Sigmoid colon (tissue), 7 donors: ENCODE data around the gene MCOLN1. TPM values are rescaled to one million over a fixed set of nuclear protein-coding genes. Genes with fewer than 3 reads are reported as not detected.

Source experiments
- DNase-seq: peaks from one replicate; pipeline ENCODE4 v3.0.0-alpha.2; 2019
- H3K27ac ChIP-seq, 4 donors: fragments of 200-600 bp; sonication (generic); one replicate each; pipeline ENCODE4 v1.5.1; 2016 to 2019; ENCODE audit warnings: mild to moderate bottlenecking in 1 of 4
- H3K27me3 ChIP-seq, 3 donors: fragments of 200-600 bp; sonication (generic); one replicate each; pipeline ENCODE4 v1.5.1; 2019; ENCODE audit warnings: mild to moderate bottlenecking in 1 of 3
- H3K36me3 ChIP-seq, 4 donors: fragments of 200-600 bp; sonication (generic); one replicate each; pipeline ENCODE4 v1.5.1; 2016 to 2019
- H3K4me1 ChIP-seq, 4 donors: fragments of 200-600 bp; sonication (generic); one replicate each; pipeline ENCODE4 v1.5.1; 2017 to 2019
- H3K4me3 ChIP-seq, 4 donors: fragments of 200-600 bp; sonication (generic); one replicate each; pipeline ENCODE4 v1.5.1; 2017 to 2019; ENCODE audit warnings: mild to moderate bottlenecking in 2 of 4, moderate library complexity in 1 of 4
- H3K9me3 ChIP-seq, 4 donors: fragments of 200-600 bp in 3 of 4; sonication (generic) in 3 of 4; one replicate each; pipeline versions ENCODE4 v1.5.1 to v1.6.1; 2013 to 2019
- EP300 ChIP-seq, 4 donors: sonication (generic); formaldehyde crosslinking; IDR thresholded peaks; one replicate each; pipeline ENCODE4 v1.6.1; 2017; ENCODE audit warnings: antibody characterized with exemption in 4 of 4
- POLR2A ChIP-seq, 2 donors: fragments of 450-650 bp; IDR thresholded peaks; one replicate each; pipeline ENCODE4 v1.6.1; 2016; ENCODE audit warnings: antibody characterized with exemption in 2 of 2, mild to moderate bottlenecking in 2 of 2, moderate library complexity in 2 of 2
- POLR2AphosphoS5 ChIP-seq, 4 donors: sonication (generic); formaldehyde crosslinking; IDR thresholded peaks; one replicate each; pipeline ENCODE4 v1.6.1; 2017; ENCODE audit warnings: antibody characterized with exemption in 4 of 4
- WGBS, 2 donors: extraction: QIAGEN DNeasy Blood & Tissue Kit; methylation state at CpG; one replicate each; pipeline ENCODE4 v1.1.7; 2013; 5-methylcytosine and 5-hydroxymethylcytosine counted together
- intact Hi-C: fragments of 100-400 bp; cut with DNase I; formaldehyde crosslinking; loops from one replicate; pipeline ENCODE4 v1.15.1; 2023
- polyA plus RNA-seq, 3 donors: library from polyadenylated mRNA; stranded (reverse); fragments of 200-250 nt; gene quantifications; one replicate each; pipeline ENCODE4 v1.2.3, GENCODE V29; 2013
- total RNA-seq, 4 donors: library from RNA; depleted of rRNA; stranded (reverse); fragments of >200 nt; gene quantifications; one replicate each; pipeline ENCODE4 v1.1.0, GENCODE V29; 2016
- TF ChIP-seq, protein P1 (sequence below), 4 experiments: fragments of 450-650 bp in 3 of 4; fragments of 200-600 bp in 1 of 4; IDR thresholded peaks; one replicate each; pipeline ENCODE4 v1.5.1; 2016 to 2019; ENCODE audit warnings: antibody characterized with exemption in 4 of 4, mild to moderate bottlenecking in 3 of 4, moderate library complexity in 2 of 4
- donor health status: healthy with polysubstance abuse.
- donor health status: Bipolar disorder and iron deficiency.
- donor health status: healthy.

The MCOLN1 gene
- total and polyA plus RNA-seq, 7 donors, result 15.5 to 23.7 (median 16.8) TPM

GRCh38 chr19:7483720-7484201 is 38.7 kb upstream of the MCOLN1 start:
- no peak for DNase-seq
- 59 to 73% methylated on average over 17 of the region's 17 CpGs for WGBS, 2 donors
- Histone ChIP-seq H3K4me1 (peaks cover 0 to 19% (median 14%) of the 10 kb centered on the region in 4 donors), H3K27me3 (no peaks in the 10 kb centered on the region), H3K36me3 (no peaks in the 10 kb centered on the region), H3K4me3 (no peak overlapping the region), H3K9me3 (no peaks in the 10 kb centered on the region), H3K27ac (no peak overlapping the region)
- TF ChIP-seq POLR2A (IDR thresholded peaks at IDR 0.05) (no peak), EP300 (IDR thresholded peaks at IDR 0.05) (no peak), POLR2AphosphoS5 (IDR thresholded peaks at IDR 0.05) (no peak)
- TF ChIP-seq, protein P1, sequence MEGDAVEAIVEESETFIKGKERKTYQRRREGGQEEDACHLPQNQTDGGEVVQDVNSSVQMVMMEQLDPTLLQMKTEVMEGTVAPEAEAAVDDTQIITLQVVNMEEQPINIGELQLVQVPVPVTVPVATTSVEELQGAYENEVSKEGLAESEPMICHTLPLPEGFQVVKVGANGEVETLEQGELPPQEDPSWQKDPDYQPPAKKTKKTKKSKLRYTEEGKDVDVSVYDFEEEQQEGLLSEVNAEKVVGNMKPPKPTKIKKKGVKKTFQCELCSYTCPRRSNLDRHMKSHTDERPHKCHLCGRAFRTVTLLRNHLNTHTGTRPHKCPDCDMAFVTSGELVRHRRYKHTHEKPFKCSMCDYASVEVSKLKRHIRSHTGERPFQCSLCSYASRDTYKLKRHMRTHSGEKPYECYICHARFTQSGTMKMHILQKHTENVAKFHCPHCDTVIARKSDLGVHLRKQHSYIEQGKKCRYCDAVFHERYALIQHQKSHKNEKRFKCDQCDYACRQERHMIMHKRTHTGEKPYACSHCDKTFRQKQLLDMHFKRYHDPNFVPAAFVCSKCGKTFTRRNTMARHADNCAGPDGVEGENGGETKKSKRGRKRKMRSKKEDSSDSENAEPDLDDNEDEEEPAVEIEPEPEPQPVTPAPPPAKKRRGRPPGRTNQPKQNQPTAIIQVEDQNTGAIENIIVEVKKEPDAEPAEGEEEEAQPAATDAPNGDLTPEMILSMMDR (IDR thresholded peaks at IDR 0.05), result no peak
- intact Hi-C loops, result no loop called here

DNA sequence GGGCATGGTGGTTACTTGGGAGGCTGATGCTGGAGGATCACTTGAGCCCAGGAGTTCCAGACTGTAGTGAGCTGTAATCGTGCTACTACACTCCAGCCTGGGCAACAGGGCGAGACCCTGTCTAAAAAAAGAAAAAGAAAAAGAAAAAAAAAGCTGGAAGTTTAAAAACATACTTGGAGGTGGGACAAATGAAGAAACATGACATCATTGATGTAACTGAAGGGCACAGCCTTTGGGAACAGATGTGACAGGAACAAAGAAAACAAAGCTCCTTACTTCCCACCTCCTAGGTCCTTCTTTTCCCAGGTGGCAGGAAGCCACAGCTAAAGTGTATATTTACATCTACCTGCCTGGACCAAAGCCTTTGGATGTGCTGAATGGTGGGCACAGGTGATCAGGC is 35.5 kb upstream of the MCOLN1 start:
- WGBS, 2 donors, result 87 to 88% methylated on average over 2 of the region's 2 CpGs
- H3K4me1 ChIP-seq, result peaks cover 0 to 21% (median 15%) of the 10 kb centered on the region in 4 donors
- no peak overlapping the region for H3K4me3 ChIP-seq
- intact Hi-C loops, result loop anchor here (5.0 kb wide), 1 partner anchor 50 kb away; the partner anchor contains the start of gene PNPLA6
- H3K27ac ChIP-seq, result no peak overlapping the region
- TF ChIP-seq POLR2AphosphoS5 (IDR thresholded peaks at IDR 0.05) (no peak), EP300 (IDR thresholded peaks at IDR 0.05) (no peak), POLR2A (IDR thresholded peaks at IDR 0.05) (no peak)
- TF ChIP-seq, protein P1 (IDR thresholded peaks at IDR 0.05), result no peak
- no peaks in the 10 kb centered on the region for H3K27me3 ChIP-seq
- no peak for DNase-seq
- no peaks in the 10 kb centered on the region for H3K9me3 ChIP-seq
- no peaks in the 10 kb centered on the region for H3K36me3 ChIP-seq

DNA sequence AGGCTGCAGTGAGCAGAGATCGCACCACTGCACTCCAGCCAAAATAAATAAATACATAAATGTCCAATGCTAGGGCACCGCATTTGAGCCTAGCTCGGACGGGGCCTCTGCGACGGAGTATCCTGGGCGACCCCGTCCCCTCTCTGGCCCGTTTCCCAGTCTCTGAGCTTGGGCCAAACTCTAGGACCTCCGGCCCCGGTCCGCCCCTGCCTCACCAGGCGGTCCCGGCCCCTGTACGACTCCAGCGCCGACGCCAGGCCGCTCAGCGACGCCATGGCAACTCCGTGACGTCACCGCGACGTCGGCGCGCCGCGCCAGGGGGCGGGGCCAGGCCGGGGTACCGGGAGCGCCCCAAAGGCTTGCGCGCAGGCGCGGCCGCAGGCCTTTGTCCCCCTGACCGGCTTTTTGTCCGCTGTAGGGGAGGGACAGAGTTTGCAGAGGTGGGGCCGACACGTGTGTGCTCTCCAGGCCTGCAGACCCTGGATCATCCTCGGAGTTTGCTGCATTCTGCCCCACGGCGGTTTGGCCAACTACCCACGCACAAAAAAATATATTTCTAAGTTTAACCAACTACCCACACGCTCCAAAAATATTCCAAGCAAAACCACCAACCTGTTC is 33.6 kb upstream of the MCOLN1 start, which contains the start of gene PEX11G:
PEX11G (minus strand) TSS at position 300 of the 618 bp plus-strand sequence; CDS start at position 275, 25 bp downstream.
- intact Hi-C loops, result loop anchor here (2.0 to 5.0 kb wide), 3 partner anchors 26 to 48 kb away; partner anchors contain the start of genes MCOLN1 and PNPLA6
- no peaks in the 10 kb centered on the region for H3K27me3 ChIP-seq
- H3K4me3 ChIP-seq, result peak within 1 kb of the TSS; percentile 42 to 72 (median 63)
- no peaks in the 10 kb centered on the region for H3K36me3 ChIP-seq
- peaks cover 0 to 17% (median 10%) of the 10 kb centered on the region in 4 donors for H3K4me1 ChIP-seq
- DNase-seq, result peak; percentile 95
- WGBS, 2 donors, result 0 to 1% methylated on average over 49 of the region's 49 CpGs
- H3K9me3 ChIP-seq, result no peaks in the 10 kb centered on the region
- TF ChIP-seq, protein P1 (IDR thresholded peaks at IDR 0.05), result no peak
- TF ChIP-seq POLR2A (IDR thresholded peaks at IDR 0.05) (peak; percentile 37 to 59), EP300 (IDR thresholded peaks at IDR 0.05) (no peak), POLR2AphosphoS5 (IDR thresholded peaks at IDR 0.05) (peak; percentile 87 to 90 (median 88))
- peak within 1 kb of the TSS; percentile 82 to 88 (median 85) for H3K27ac ChIP-seq

DNA sequence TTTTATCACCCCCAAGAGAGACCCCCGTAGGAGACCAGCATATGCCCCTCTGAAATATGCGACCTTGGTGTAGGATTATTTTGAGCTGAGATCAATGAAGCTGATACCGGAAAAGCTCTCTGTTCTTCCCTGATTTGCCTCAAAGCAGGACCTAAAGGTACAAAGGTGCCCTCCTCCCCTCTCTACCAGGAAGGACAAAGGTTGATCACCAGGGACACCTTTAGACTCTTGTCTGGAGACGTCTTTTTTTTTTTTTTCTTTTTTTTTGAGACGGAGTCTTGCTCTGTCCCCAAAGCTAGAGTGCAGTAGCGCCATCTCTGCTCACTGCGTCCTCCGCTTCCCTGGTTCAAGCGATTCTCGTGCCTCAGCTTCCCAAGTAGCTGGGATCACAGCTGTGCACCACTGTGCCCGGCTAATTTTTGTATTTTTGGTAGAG is 32.8 kb upstream of the MCOLN1 start:
- H3K27me3 ChIP-seq, result no peaks in the 10 kb centered on the region
- intact Hi-C loops, result loop anchor here (2.0 to 5.0 kb wide), 3 partner anchors 25 to 48 kb away; partner anchors contain the start of genes MCOLN1 and PNPLA6
- peaks cover 0 to 25% (median 14%) of the 10 kb centered on the region in 4 donors for H3K4me1 ChIP-seq
- peak overlapping the region; percentile 82 to 88 (median 85) for H3K27ac ChIP-seq
- TF ChIP-seq, protein P1 (IDR thresholded peaks at IDR 0.05), result no peak
- TF ChIP-seq POLR2A (IDR thresholded peaks at IDR 0.05) (no peak), POLR2AphosphoS5 (IDR thresholded peaks at IDR 0.05) (no peak), EP300 (IDR thresholded peaks at IDR 0.05) (no peak)
- H3K36me3 ChIP-seq, result no peaks in the 10 kb centered on the region
- H3K4me3 ChIP-seq, result peak overlapping the region in 3 of 4 donors; percentile 58 to 72 (median 68)
- WGBS, 2 donors, result 14 to 74% methylated on average over 11 of the region's 11 CpGs
- no peaks in the 10 kb centered on the region for H3K9me3 ChIP-seq
- no peak for DNase-seq
